GM12878 (cell line): Measurements from ENCODE around the gene C1QB. TPM values are rescaled to one million over a fixed set of nuclear protein-coding genes. Genes with fewer than 3 reads are reported as not detected.

Experiments
- ATAC-seq: fragments of 200-7000 bp; cut with Tn5 transposase; 3 replicates; pipeline ENCODE4 v1.9.1; 2020; ENCODE audit warnings: mild to moderate bottlenecking, moderate library complexity
- BruUV-seq: library from RNA; stranded (reverse); fragments of 400-500 nt; replicated peaks from 2 replicates; lab custom pipeline; 2021; lab: Mats Ljungman, UMichigan
- CTCF ChIA-PET: fragments of 300-600 bp; sonication (Branson Sonifier 250); formaldehyde crosslinking; extraction: SDS; loops from one replicate; lab custom pipeline; 2021; ENCODE audit warnings: inconsistent platforms; lab: Yijun Ruan, JAX
- POLR2A ChIA-PET: fragments of 350-600 bp; formaldehyde crosslinking; extraction: SDS; loops from one replicate; lab custom pipeline; 2021; ENCODE audit warnings: inconsistent platforms; lab: Charles Lee
- RAD21 ChIA-PET: fragments of 300-600 bp; sonication (Branson Sonifier 250); formaldehyde crosslinking; loops from one replicate; lab custom pipeline; 2023; ENCODE audit warnings: antibody characterized with exemption; ENCODE audit not compliant: unreplicated experiment; lab: Charles Lee
- SMC1A ChIA-PET: fragments of 300-600 bp; sonication (Branson Sonifier 250); formaldehyde crosslinking; loops from one replicate; lab custom pipeline; 2023; ENCODE audit not compliant: unreplicated experiment, uncharacterized antibody; lab: Charles Lee
- DNase-seq: peaks from one replicate; pipeline ENCODE4 v3.0.0-alpha.2; 2011; ENCODE audit warnings: low read depth, low spot score
- FAIRE-seq: peaks from 3 replicates; lab custom pipeline; 2011; peaks lifted over from hg19 to GRCh38; lab: Jason Lieb, UNC
- H2AFZ ChIP-seq: 2 replicates; pipeline ENCODE4 v1.6.0; 2011; ENCODE audit warnings: low read depth, low read length, control low read depth; ENCODE audit not compliant: control insufficient read depth
- H3K27ac ChIP-seq: 2 replicates; pipeline ENCODE4 v1.5.1; 2011; ENCODE audit warnings: control low read depth; ENCODE audit not compliant: control insufficient read depth, insufficient read depth
- H3K27me3 ChIP-seq, 2 experiments: replicated peaks in 1 of 2; 2 replicates each; pipeline versions ENCODE4 v1.6.0 to v1.6.1; 2011; ENCODE audit warnings: low read length in 1 of 2; ENCODE audit not compliant: control insufficient read depth in 2 of 2, insufficient read depth in 2 of 2
- H3K36me3 ChIP-seq, 2 experiments: 2 replicates each; pipeline ENCODE4 v1.5.1; 2011; ENCODE audit warnings: low read length in 1 of 2; ENCODE audit not compliant: control insufficient read depth in 2 of 2, insufficient read depth in 2 of 2
- H3K4me1 ChIP-seq: 2 replicates; pipeline ENCODE4 v1.6.1; 2011; ENCODE audit warnings: mild to moderate bottlenecking, low read length, moderate library complexity, mixed read lengths; ENCODE audit not compliant: control insufficient read depth, insufficient read depth
- H3K4me2 ChIP-seq: 2 replicates; pipeline ENCODE4 v1.6.0; 2011; ENCODE audit warnings: control low read depth; ENCODE audit not compliant: control insufficient read depth, insufficient read depth
- H3K4me3 ChIP-seq: fragments of 200-600 bp; sonication (generic); 2 replicates; pipeline ENCODE4 v1.5.1; 2016
- H3K79me2 ChIP-seq: 2 replicates; pipeline ENCODE4 v1.6.0; 2011; ENCODE audit warnings: low read length; ENCODE audit not compliant: control insufficient read depth, insufficient read depth
- H3K9ac ChIP-seq: 2 replicates; pipeline ENCODE4 v1.8.0; 2011; ENCODE audit warnings: low read length, control low read depth, mixed read lengths; ENCODE audit not compliant: control insufficient read depth, insufficient read depth
- H3K9me3 ChIP-seq: replicated peaks from 3 replicates; pipeline ENCODE4 v1.5.1; 2011; ENCODE audit warnings: mild to moderate bottlenecking, low read length; ENCODE audit not compliant: control insufficient read depth, insufficient read depth
- H4K20me1 ChIP-seq: 2 replicates; pipeline ENCODE4 v1.6.0; 2011; ENCODE audit not compliant: control insufficient read depth, insufficient read depth
- CBX3 ChIP-seq: fragments of 200-600 bp; sonication (generic); IDR thresholded peaks from 2 replicates; pipeline ENCODE4 v1.6.1; 2016; ENCODE audit warnings: low read depth, borderline replicate concordance
- CHD4 ChIP-seq: fragments of 200-600 bp; sonication (generic); IDR thresholded peaks from 2 replicates; pipeline ENCODE4 v1.6.1; 2016; ENCODE audit warnings: mild to moderate bottlenecking
- ESRRA ChIP-seq: IDR thresholded peaks from 2 replicates; pipeline ENCODE4 v1.6.1; 2012; ENCODE audit warnings: mild to moderate bottlenecking, low read length, improper control_type of control experiment
- POU2F2 ChIP-seq: IDR thresholded peaks from 3 replicates; pipeline ENCODE4 v1.6.1; 2011; ENCODE audit warnings: low read depth, mild to moderate bottlenecking, low read length, borderline replicate concordance
- RCOR1 ChIP-seq: conservative IDR thresholded peaks from 2 replicates; pipeline ENCODE4 v1.6.1; 2012; ENCODE audit warnings: low read depth, low read length, improper control_type of control experiment
- RFX5 ChIP-seq: IDR thresholded peaks from 2 replicates; pipeline ENCODE4 v1.6.1; 2011; ENCODE audit warnings: low read depth, low read length, improper control_type of control experiment
- SRF ChIP-seq, 2 experiments: IDR thresholded peaks; 2 replicates each; pipeline ENCODE4 v1.6.1; 2011; ENCODE audit warnings: low read depth in 2 of 2, low read length in 2 of 2, mild to moderate bottlenecking in 1 of 2, moderate library complexity in 1 of 2
- WRNIP1 ChIP-seq: IDR thresholded peaks from 2 replicates; pipeline ENCODE4 v1.6.1; 2011; ENCODE audit warnings: low read depth, low read length, improper control_type of control experiment, borderline replicate concordance
- ZBTB40 ChIP-seq: fragments of 450-650 bp; IDR thresholded peaks from 2 replicates; pipeline ENCODE4 v1.6.1; 2016; ENCODE audit warnings: mild to moderate bottlenecking, moderate library complexity, borderline replicate concordance
- ZNF217 ChIP-seq: fragments of 450-650 bp; IDR thresholded peaks from 2 replicates; pipeline ENCODE4 v1.6.1; 2017; ENCODE audit warnings: antibody characterized with exemption, mild to moderate bottlenecking
- ZNF274 ChIP-seq: IDR thresholded peaks from one replicate; pipeline ENCODE4 v1.8.0; 2011; ENCODE audit not compliant: insufficient read length, insufficient read depth
- WGBS: methylation state at CpG from one replicate; pipeline ENCODE4 v1.1.6; 2016; ENCODE audit warnings: low lambda C conversion rate; ENCODE audit not compliant: insufficient replicate concordance, insufficient coverage; ENCODE audit errors: missing lambda C conversion rate; 5-methylcytosine and 5-hydroxymethylcytosine counted together
- in situ Hi-C: fragments of 300-500 bp; cut with MboI; formaldehyde crosslinking; loops from 9 replicates; pipeline ENCODE4 v1.14.3; 2018; ENCODE audit warnings: mixed read lengths
- intact Hi-C: fragments of 100-400 bp; cut with micrococcal nuclease; formaldehyde crosslinking; loops from one replicate; pipeline ENCODE4 v1.14.2; 2022; ENCODE audit not compliant: unreplicated experiment
- polyA plus RNA-seq, 11 experiments: library from polyadenylated mRNA; depleted of rRNA in 4 of 11; unstranded in 6 of 11; stranded (reverse) in 5 of 11; fragments of >200 nt; fragmentation: Nextera tagmentation in 4 of 11; fragmentation: Illumina TruSeq in 1 of 11; extraction: Ambion mirVana in 4 of 11; extraction: Trizol in 1 of 11; gene quantifications; 1 replicate in 1 of 11; 2 replicates in 10 of 11; pipeline versions ENCODE4 v1.2.1 to v1.2.3, GENCODE V29; 2011 to 2016; ENCODE audit warnings: inconsistent platforms in 2 of 11, missing spikeins in 2 of 11, low read depth in 1 of 11
- total RNA-seq, 4 experiments: library from RNA; depleted of rRNA in 3 of 4; stranded (reverse); fragments of >200 nt in 3 of 4; fragmentation: Illumina TruSeq in 1 of 4; extraction: Trizol in 1 of 4; gene quantifications; 2 replicates each; pipeline versions ENCODE4 v1.2.1 to v1.2.3, GENCODE V29; 2013 to 2021
- TF ChIP-seq, protein P1 (sequence below): IDR thresholded peaks from 2 replicates; pipeline ENCODE4 v1.6.1; 2012; ENCODE audit warnings: improper control_type of control experiment, low read depth, low read length; ENCODE audit not compliant: insufficient replicate concordance
- TF ChIP-seq, protein P2 (sequence below): IDR thresholded peaks from 2 replicates; pipeline ENCODE4 v1.6.1; 2011; ENCODE audit warnings: borderline replicate concordance, low read depth, mild to moderate bottlenecking, moderate library complexity, low read length; ENCODE audit not compliant: insufficient read depth, poor library complexity, severe bottlenecking

C1QB gene
- total and polyA plus RNA-seq, 10 of the 15 experiments (the other 5 are each of a cell fraction or from before 2014, with no cell fraction given): 0.62 TPM; not detected in 9

DNA sequence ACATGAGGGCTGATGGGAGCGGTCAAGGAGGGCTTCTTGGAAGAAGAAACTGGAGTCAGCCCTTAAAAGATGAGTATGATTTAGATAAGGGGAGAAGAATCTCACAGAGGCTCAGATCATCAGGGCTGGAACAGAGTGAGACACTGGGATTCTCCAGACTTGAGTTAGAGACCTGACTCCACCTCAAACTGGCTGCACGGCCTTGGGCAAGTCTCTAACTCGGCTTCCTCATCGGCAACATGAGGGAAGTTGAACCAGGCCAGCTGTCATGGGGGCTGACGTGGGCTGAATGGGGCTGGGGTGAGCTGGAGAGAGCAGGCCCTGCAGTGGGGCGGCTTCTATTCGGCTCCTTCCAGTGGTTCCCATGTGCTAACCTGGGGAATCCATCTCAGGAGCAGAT lies 7.1 kb upstream of the C1QB start:
- POLR2A ChIA-PET: no interaction called here
- ATAC-seq (no peak), DNase-seq (no peak), FAIRE-seq (no peak)
- Histone ChIP-seq H3K4me1 (no peaks in the 10 kb centered on the region), H3K9me3 (no peaks in the 10 kb centered on the region; the same call in 2 of the 3 replicates), H3K4me2 (no peak overlapping the region), H3K4me3 (no peak overlapping the region), H4K20me1 (no peaks in the 10 kb centered on the region), H3K36me3 (no peaks in the 10 kb centered on the region), H3K9ac (no peak overlapping the region), H3K27me3 (no peaks in the 10 kb centered on the region; a peak in 2 of 4 replicates), H2AFZ (no peak overlapping the region), H3K27ac (no peak overlapping the region), H3K79me2 (no peaks in the 10 kb centered on the region)
- BruUV-seq: no TSS peak
- in situ Hi-C loops: loop anchor here (5.0 kb wide), 2 partner anchors 229 to 514 kb away; no protein-coding TSS in a partner anchor
- SMC1A ChIA-PET: interaction anchor here (0.9 kb wide), 1 partner anchor 226 kb away, joined by 5 read pairs; no protein-coding TSS in a partner anchor
- CTCF ChIA-PET: interaction anchor here (1.3 to 1.4 kb wide), 2 partner anchors 30 to 226 kb away, joined by 3 to 4 read pairs; no protein-coding TSS in a partner anchor
- RAD21 ChIA-PET: no interaction called here
- intact Hi-C loops: no loop called here
- 21% methylated on average over 7 of the region's 7 CpGs for WGBS
- no peak for TF ChIP-seq ESRRA
- TF ChIP-seq RCOR1: no peak
- no peak for TF ChIP-seq POU2F2
- TF ChIP-seq, protein P1, sequence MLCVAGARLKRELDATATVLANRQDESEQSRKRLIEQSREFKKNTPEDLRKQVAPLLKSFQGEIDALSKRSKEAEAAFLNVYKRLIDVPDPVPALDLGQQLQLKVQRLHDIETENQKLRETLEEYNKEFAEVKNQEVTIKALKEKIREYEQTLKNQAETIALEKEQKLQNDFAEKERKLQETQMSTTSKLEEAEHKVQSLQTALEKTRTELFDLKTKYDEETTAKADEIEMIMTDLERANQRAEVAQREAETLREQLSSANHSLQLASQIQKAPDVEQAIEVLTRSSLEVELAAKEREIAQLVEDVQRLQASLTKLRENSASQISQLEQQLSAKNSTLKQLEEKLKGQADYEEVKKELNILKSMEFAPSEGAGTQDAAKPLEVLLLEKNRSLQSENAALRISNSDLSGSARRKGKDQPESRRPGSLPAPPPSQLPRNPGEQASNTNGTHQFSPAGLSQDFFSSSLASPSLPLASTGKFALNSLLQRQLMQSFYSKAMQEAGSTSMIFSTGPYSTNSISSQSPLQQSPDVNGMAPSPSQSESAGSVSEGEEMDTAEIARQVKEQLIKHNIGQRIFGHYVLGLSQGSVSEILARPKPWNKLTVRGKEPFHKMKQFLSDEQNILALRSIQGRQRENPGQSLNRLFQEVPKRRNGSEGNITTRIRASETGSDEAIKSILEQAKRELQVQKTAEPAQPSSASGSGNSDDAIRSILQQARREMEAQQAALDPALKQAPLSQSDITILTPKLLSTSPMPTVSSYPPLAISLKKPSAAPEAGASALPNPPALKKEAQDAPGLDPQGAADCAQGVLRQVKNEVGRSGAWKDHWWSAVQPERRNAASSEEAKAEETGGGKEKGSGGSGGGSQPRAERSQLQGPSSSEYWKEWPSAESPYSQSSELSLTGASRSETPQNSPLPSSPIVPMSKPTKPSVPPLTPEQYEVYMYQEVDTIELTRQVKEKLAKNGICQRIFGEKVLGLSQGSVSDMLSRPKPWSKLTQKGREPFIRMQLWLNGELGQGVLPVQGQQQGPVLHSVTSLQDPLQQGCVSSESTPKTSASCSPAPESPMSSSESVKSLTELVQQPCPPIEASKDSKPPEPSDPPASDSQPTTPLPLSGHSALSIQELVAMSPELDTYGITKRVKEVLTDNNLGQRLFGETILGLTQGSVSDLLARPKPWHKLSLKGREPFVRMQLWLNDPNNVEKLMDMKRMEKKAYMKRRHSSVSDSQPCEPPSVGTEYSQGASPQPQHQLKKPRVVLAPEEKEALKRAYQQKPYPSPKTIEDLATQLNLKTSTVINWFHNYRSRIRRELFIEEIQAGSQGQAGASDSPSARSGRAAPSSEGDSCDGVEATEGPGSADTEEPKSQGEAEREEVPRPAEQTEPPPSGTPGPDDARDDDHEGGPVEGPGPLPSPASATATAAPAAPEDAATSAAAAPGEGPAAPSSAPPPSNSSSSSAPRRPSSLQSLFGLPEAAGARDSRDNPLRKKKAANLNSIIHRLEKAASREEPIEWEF: no peak
- TF ChIP-seq RFX5: no peak
- TF ChIP-seq SRF (IDR thresholded peaks at IDR 0.05; ENCODE audit: low read depth in 2 of 2, low read length in 2 of 2): no peak
- TF ChIP-seq CBX3: no peak
- TF ChIP-seq, protein P2, sequence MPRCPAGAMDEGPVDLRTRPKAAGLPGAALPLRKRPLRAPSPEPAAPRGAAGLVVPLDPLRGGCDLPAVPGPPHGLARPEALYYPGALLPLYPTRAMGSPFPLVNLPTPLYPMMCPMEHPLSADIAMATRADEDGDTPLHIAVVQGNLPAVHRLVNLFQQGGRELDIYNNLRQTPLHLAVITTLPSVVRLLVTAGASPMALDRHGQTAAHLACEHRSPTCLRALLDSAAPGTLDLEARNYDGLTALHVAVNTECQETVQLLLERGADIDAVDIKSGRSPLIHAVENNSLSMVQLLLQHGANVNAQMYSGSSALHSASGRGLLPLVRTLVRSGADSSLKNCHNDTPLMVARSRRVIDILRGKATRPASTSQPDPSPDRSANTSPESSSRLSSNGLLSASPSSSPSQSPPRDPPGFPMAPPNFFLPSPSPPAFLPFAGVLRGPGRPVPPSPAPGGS: no peak
- TF ChIP-seq ZNF217: no peak
- TF ChIP-seq ZBTB40: no peak
- TF ChIP-seq CHD4: no peak
- TF ChIP-seq WRNIP1: no peak
- no peak for TF ChIP-seq ZNF274
